Smooth muscle cell of the brain vasculature (primary cell): ENCODE results near the gene GPANK1.
A peak's percentile ranks its signal among the peaks of the same experiment; 100 is the strongest.

Source experiments
- DNase-seq: peaks from one replicate; pipeline ENCODE4 v3.0.0-alpha.2; 2012; ENCODE audit warnings: low read depth, low spot score

The GPANK1 gene

GRCh38 chr6:31663126-31663960 is 1.5 kb downstream of the GPANK1 start:
- DNase-seq, result no peak

GRCh38 chr6:31662124-31662723 is 2.6 kb downstream of the GPANK1 start:
- no peak for DNase-seq

GRCh38 chr6:31661262-31662123 is 3.3 kb downstream of the GPANK1 start:
- DNase-seq, result no peak

- DNase-seq, result peak; percentile 51
These were observed 4.2 kb downstream of the GPANK1 start, which contains the start of gene C6orf47 for GRCh38 chr6:31660381-31661261. C6orf47 (minus strand) TSS chr6:31660778; CDS start chr6:31659947, 831 bp downstream.

DNA sequence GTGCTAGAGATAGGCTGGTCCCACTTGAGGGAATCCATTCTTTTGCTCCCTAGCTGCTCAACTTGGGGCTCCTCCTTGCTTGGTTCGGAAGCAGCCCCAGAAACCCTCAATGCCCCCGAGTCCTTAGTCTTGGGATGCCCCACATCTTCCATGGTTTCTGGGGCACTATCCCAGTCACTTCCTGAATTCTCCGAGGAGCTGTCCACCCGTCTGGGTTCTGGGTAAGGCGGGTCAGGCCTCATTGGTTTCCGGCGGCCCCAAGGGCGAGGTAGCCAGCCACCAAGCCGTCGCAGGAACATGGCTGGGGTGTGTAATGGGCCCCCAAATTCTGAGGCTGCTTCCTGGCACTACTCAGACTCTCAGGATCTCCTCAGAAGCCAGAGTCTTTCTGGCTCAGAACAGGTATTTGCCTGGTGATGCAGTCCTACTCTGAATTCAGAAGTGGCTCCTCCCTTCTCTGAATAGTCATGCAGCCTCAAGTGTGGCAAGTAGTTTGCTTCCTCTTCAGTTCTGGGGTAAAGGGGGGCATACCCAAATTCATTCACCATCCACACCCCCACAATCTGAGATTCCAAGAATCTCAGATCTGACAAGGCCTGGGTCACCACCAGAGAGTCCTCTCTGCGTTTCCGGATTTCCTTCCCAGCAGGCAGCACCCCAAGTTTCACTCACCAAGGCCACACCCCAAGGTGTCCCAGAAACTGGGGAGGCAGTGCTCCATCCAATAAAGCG is 5.0 kb downstream of the GPANK1 start:
- DNase-seq, result no peak

- DNase-seq, result no peak
These were observed 5.7 kb downstream of the GPANK1 start for GRCh38 chr6:31658983-31659648.

- DNase-seq, result no peak
These were observed 6.6 kb downstream of the GPANK1 start for GRCh38 chr6:31658158-31658688.

DNA sequence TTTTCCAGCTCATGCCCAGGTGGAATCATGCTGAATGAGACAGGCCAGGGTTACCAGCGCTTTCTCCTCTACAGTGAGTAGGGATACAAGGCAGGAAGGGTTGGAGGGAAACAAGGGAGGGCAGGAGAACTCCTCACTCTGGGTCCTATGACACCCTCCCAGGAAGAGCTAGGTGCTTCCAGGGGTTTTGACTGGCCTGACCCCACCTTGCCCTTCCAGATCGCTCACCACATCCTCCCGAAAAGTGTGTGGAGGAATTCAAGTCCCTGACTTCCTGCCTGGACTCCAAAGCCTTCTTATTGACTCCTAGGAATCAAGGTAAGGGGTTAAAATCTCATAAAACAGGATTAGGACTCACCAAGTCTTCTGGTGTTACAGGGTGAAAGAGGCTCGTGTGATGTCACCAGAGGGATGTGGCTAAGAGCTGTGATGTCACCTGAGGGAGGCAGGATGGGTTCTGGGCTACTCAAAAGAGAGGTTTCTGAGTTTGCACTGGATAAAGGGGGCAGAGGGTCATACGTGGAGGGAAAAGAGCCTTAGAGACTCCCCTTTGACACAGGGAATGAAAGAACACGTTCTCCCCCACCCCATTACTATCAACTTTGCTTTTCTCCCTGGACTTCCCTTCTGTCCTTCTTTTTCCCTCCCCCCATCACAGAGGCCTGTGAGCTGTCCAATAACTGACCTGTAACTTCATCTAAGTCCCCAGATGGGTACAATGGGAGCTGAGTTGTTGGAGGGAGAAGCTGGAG is 7.2 kb downstream of the GPANK1 start:
- DNase-seq, result no peak

DNA sequence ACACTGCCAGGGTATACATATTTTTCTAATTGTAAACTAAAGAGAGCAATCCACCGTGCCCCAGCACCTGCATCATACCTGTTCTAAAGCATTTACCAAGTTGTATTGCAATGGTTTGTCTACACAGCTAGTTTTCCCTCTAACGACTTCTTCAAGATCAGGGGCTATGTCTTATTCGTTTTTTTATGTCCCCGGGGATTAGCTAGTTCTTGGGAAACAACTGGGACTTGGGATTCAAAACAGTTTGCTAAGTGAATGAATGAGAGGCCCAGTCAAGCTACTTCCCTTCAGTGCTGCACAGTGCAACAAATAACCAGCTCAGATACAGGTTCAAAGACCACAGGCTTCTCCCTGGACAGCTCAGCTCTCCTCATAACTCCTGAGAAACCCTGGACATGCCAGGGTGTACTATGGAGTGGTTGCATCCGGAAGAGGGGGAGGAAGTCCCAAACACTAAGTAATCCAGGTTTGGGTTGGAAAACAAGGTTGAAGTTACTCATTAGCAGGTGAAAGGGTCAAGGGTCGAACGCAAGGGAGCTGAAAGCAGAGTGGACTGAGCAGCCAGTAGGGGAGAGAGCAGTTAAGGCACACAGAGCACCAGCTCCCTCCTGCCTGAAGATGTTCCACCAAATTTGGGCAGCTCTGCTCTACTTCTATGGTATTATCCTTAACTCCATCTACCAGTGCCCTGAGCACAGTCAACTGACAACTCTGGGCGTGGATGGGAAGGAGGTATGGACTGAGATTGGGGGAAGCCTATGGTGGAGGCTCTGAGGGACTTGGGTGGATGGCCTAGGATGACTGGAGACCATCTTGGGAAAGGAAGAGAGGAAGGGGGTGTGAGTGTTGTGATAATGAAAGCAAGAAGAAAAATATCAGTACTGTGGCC is 9.2 kb downstream of the GPANK1 start, which contains the start of gene APOM:
TSS of gene APOM (plus strand) at position 546 of the 889 bp plus-strand sequence. CDS start at position 619, 73 bp downstream.
- DNase-seq, result no peak

DNA sequence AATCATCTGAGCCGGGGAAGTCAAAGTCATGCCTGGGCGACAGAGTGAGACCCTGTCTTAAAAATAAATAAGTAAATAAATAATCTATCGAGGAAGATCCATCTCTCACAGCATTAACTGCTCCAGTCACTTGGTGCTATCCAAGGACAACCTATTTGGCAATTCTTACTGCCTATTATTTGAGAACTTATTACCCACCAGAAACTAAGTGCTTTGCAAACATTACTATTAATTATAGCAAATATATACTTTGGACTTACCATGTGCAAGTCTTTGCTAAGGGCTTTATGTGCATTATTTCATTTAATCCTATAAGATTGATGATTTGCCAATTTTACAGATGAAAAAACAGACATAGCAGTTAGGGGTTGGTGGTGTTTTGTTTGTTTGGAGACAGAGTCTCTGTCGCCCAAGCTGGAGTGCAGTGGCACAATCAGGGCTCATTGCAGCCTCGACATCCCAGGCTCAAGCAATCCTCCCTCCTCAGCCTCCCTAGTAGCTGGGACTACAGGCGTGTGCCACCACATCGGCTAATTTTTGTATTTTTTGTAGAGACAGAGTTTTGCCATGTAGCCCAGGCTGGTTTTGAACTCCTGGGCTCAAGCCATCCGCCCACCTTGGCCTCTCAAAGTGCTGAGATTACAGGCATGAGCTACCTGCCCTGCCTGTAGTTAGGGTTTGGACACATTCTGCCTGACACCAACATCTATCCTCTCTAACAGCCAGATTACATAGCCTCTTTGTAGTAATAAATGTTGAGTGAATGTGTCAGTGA is 10.0 kb downstream of the GPANK1 start:
- no peak for DNase-seq

- DNase-seq, result no peak
These were observed 11.7 kb downstream of the GPANK1 start for GRCh38 chr6:31652925-31653724.

- no peak for DNase-seq
These were observed 13.1 kb downstream of the GPANK1 start for GRCh38 chr6:31651602-31652191.

DNA sequence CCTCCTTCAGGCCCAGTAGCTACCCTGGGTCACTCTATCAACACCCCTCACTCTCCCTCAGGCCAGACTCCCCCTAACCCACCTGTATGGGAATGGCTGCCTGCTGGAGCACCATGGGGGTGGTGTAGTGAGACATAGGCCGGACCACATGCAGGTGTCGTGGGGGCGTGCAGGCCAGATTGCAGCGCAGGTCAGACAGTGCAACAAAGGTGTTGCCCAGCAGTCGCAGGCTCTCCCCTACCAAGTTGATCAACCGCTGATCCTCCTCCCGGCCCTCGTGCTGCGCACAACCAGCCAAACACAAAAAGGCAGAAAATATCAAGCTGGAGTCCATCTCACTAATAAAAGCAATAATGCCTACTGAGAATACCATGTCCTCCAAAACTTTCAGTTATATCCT is 19.5 kb downstream of the GPANK1 start:
- DNase-seq, result no peak

GRCh38 chr6:31643818-31644454 is 20.9 kb downstream of the GPANK1 start:
- no peak for DNase-seq
